SKM-1 (cell line): ENCODE results near the gene SH3RF3.

Source experiments
- DNase-seq: peaks from one replicate; lab custom pipeline; 2025; ENCODE audit not compliant: unreplicated experiment; lab: John Stamatoyannopoulos, UW

The SH3RF3 gene

GRCh38 chr2:109512076-109512475 is 383.1 kb downstream of the SH3RF3 start:
- DNase-seq: no peak

GRCh38 chr2:109513230-109513629 is 384.2 kb downstream of the SH3RF3 start:
- no peak for DNase-seq

GRCh38 chr2:109513749-109514588 is 385.0 kb downstream of the SH3RF3 start:
- no peak for DNase-seq

GRCh38 chr2:109514857-109515256 is 385.9 kb downstream of the SH3RF3 start:
- DNase-seq: no peak

- DNase-seq: peak; percentile 55
Observed at GRCh38 chr2:109516445-109517117, 387.6 kb downstream of the SH3RF3 start.

GRCh38 chr2:109517118-109517889 is 388.3 kb downstream of the SH3RF3 start:
- DNase-seq: no peak

- DNase-seq: no peak
Observed at GRCh38 chr2:109519513-109519912, 390.5 kb downstream of the SH3RF3 start.

GRCh38 chr2:109521233-109522062 is 392.4 kb downstream of the SH3RF3 start:
- DNase-seq: no peak

GRCh38 chr2:109522063-109522374 is 393.0 kb downstream of the SH3RF3 start:
- DNase-seq: no peak

GRCh38 chr2:109523121-109523520 is 394.1 kb downstream of the SH3RF3 start:
- DNase-seq: no peak

GRCh38 chr2:109523536-109524361 is 394.7 kb downstream of the SH3RF3 start:
- DNase-seq: no peak

- no peak for DNase-seq
Observed at GRCh38 chr2:109525836-109526235, 396.8 kb downstream of the SH3RF3 start.

- DNase-seq: no peak
Observed at GRCh38 chr2:109526442-109526970, 397.5 kb downstream of the SH3RF3 start.

GRCh38 chr2:109527079-109527478 is 398.1 kb downstream of the SH3RF3 start:
- no peak for DNase-seq

- no peak for DNase-seq
Observed at GRCh38 chr2:109527846-109528705, 399.1 kb downstream of the SH3RF3 start.

- DNase-seq: no peak
Observed at GRCh38 chr2:109528811-109529501, 400.0 kb downstream of the SH3RF3 start.

- no peak for DNase-seq
Observed at GRCh38 chr2:109529532-109530449, 400.8 kb downstream of the SH3RF3 start.
